Measurements from ENCODE around the gene A1BG.

A1BG gene, protein sequence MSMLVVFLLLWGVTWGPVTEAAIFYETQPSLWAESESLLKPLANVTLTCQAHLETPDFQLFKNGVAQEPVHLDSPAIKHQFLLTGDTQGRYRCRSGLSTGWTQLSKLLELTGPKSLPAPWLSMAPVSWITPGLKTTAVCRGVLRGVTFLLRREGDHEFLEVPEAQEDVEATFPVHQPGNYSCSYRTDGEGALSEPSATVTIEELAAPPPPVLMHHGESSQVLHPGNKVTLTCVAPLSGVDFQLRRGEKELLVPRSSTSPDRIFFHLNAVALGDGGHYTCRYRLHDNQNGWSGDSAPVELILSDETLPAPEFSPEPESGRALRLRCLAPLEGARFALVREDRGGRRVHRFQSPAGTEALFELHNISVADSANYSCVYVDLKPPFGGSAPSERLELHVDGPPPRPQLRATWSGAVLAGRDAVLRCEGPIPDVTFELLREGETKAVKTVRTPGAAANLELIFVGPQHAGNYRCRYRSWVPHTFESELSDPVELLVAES

DNA sequence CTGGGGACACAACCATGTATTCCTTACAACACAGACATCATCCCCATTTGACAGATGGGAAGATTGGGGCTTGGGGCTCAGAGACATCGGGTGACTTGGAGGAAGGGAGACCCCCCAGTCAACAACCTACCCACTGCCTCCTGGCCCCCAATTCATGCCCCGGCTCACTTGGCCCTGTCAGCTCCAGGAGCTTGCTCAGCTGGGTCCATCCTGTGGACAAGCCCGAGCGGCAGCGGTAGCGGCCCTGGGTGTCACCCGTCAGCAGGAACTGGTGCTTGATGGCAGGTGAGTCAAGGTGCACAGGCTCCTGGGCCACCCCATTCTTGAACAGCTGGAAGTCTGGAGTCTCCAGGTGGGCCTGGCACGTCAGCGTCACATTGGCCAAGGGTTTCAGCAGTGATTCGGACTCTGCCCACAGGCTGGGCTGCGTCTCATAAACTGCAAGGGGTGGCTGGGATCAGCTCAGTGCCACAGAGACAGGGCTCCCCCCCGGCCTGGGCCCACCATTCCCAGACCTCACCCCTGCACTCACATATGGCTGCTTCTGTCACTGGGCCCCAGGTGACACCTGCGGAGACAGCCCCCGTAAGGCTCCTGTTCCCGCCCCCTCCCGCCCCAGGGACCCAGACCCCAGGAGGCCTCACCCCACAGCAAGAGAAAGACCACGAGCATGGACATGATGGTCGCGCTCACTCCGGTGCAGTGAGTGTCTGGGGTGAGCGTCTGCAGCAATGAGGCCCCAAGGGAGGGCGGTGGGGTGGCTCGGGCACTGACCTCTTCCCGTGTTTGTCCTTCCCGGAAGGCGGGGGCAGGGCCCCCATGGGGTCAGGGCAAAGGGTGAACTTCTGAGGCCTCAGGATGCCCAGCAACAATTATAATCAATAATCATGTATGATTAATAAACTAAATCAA lies at the start of gene A1BG:
Gene A1BG, minus strand, starts transcription at position 733 of the 912 bp plus-strand sequence. Its CDS starts 55 bp downstream, at position 678.
- CTCF ChIA-PET: no interaction called here
- TF ChIP-seq SETDB1 (IDR thresholded peaks at IDR 0.05; ENCODE audit: insufficient read length, low read length): no peak
- TF ChIP-seq TCF7L2 (IDR thresholded peaks at IDR 0.05; ENCODE audit: borderline replicate concordance, low read depth, low read length): no peak
- TF ChIP-seq, protein P1, sequence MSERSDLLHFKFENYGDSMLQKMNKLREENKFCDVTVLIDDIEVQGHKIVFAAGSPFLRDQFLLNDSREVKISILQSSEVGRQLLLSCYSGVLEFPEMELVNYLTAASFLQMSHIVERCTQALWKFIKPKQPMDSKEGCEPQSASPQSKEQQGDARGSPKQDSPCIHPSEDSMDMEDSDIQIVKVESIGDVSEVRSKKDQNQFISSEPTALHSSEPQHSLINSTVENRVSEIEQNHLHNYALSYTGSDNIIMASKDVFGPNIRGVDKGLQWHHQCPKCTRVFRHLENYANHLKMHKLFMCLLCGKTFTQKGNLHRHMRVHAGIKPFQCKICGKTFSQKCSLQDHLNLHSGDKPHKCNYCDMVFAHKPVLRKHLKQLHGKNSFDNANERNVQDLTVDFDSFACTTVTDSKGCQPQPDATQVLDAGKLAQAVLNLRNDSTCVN (tag by site-specific recombination; optimal IDR thresholded peaks at IDR 0.05): no peak
- no peak for TF ChIP-seq ZNF341 (tag by site-specific recombination; IDR thresholded peaks at IDR 0.05; ENCODE audit: low read depth)
- TF ChIP-seq ZNF391 (tag by site-specific recombination; IDR thresholded peaks at IDR 0.05; ENCODE audit: borderline replicate concordance, low read depth): no peak
- TF ChIP-seq ZNF311 (tag by site-specific recombination; IDR thresholded peaks at IDR 0.05; ENCODE audit: borderline replicate concordance): no peak
- no peak for TF ChIP-seq ZNF530 (tag by site-specific recombination; IDR thresholded peaks at IDR 0.05; ENCODE audit: low read depth)
- no peak for TF ChIP-seq ZNF16 (tag by site-specific recombination; IDR thresholded peaks at IDR 0.05; ENCODE audit: low read depth)
- TF ChIP-seq ZNF560 (tag by site-specific recombination; IDR thresholded peaks at IDR 0.05; ENCODE audit: borderline replicate concordance): no peak
- TF ChIP-seq, protein P2, sequence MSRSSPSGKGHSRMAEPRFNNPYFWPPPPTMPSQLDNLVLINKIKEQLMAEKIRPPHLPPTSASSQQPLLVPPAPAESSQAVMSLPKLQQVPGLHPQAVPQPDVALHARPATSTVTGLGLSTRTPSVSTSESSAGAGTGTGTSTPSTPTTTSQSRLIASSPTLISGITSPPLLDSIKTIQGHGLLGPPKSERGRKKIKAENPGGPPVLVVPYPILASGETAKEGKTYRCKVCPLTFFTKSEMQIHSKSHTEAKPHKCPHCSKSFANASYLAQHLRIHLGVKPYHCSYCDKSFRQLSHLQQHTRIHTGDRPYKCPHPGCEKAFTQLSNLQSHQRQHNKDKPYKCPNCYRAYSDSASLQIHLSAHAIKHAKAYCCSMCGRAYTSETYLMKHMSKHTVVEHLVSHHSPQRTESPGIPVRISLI (tag by site-specific recombination; IDR thresholded peaks at IDR 0.05): no peak
- no peak for TF ChIP-seq ZBTB20 (tag by site-specific recombination; IDR thresholded peaks at IDR 0.05)
- Histone ChIP-seq H3K4me3 (ENCODE audit: low read depth, low read length) (no peak within 1 kb of the TSS), H3K4me1 (ENCODE audit: control insufficient read depth, insufficient read depth, low read length) (no peaks in the 10 kb centered on the region), H3K36me3 (ENCODE audit: control insufficient read depth in 2 of 2, insufficient read depth in 1 of 2, low read length in 2 of 2) (no peaks in the 10 kb centered on the region; a peak in 1 of 3 replicates), H3K9me3 (ENCODE audit: control insufficient read depth, insufficient read depth, low read depth, low read length) (no peaks in the 10 kb centered on the region), H3K27ac (ENCODE audit: extremely low read depth, low read depth, low read length) (no peak within 1 kb of the TSS)
- POLR2A ChIA-PET: interaction anchor here (2.9 kb wide), 1 partner anchor 9 kb away, joined by 14 read pairs; the partner anchor contains the start of gene ZNF497

DNA sequence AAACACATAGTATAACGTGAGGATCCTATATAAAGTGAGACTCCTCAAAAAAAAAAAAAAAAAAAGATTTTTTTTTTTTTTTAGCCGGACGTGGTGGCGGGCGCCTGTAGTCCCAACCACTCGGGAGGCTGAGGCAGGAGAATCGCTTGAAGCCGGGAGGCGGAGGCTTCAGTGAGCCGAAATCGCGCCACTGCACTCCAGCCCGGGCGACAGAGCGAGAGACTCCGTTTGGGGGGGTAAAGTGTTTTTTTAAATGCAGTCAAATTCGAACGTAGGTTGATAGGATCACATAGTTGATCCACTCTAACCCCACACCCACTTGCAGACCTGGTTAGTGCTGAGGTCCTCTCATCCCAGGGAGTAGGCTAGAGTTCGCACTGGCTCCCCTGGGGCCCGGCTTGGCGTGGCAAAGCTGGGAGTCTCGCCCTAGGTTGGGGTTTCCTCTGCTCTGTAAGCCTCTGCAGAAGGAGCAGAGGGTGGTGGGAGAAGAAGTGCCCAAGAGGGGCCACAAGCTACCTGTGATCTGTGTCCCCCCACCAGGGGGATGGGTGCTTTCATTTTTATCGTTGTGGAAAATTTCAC lies 48.6 kb upstream of the A1BG start:
- POLR2A ChIA-PET: interaction anchor here (0.6 to 1.7 kb wide), 2 partner anchors 20 to 39 kb away, joined by 4 to 5 read pairs; partner anchors contain the start of gene ZNF497
- CTCF ChIA-PET: no interaction called here
- Histone ChIP-seq H3K27ac (ENCODE audit: extremely low read depth, low read depth, low read length) (no peak overlapping the region), H3K36me3 (ENCODE audit: control insufficient read depth in 2 of 2, insufficient read depth in 1 of 2, low read length in 2 of 2) (peaks cover 0 to 5% of the 10 kb centered on the region in 2 experiments; a peak in 2 of 3 replicates), H3K4me3 (ENCODE audit: low read depth, low read length) (peak overlapping the region; percentile 66), H3K4me1 (ENCODE audit: control insufficient read depth, insufficient read depth, low read length) (peaks cover 3% of the 10 kb centered on the region; the same call in 1 of the 2 replicates), H3K9me3 (ENCODE audit: control insufficient read depth, insufficient read depth, low read depth, low read length) (no peaks in the 10 kb centered on the region)
- TF ChIP-seq ZNF660 (tag by site-specific recombination; IDR thresholded peaks at IDR 0.05) (0 out of 2 replicates have a peak, but pooled peaks have one; percentile 3), PRDM1 (tag by site-specific recombination; IDR thresholded peaks at IDR 0.05) (no peak)
- TF ChIP-seq, protein P2 (tag by site-specific recombination; IDR thresholded peaks at IDR 0.05): peak; percentile 51; the same call in 1 of the 2 replicates

Data from HEK293 (cell line).